B cell (primary cell): ENCODE data around the gene TCERG1L. TPM values are rescaled to one million over a fixed set of nuclear protein-coding genes. Genes with fewer than 3 reads are reported as not detected.

ENCODE experiments used
- ATAC-seq: fragments of 200-7000 bp; cut with Tn5 transposase; one replicate; pipeline ENCODE4 v1.10.0; 2021; ENCODE audit warnings: low read depth, mild to moderate bottlenecking, moderate number of reproducible peaks, moderate library complexity
- CTCF ChIA-PET: fragments of 350-600 bp; sonication (Branson Sonifier 250); formaldehyde crosslinking; loops from one replicate; lab custom pipeline; 2021; ENCODE audit warnings: antibody characterized with exemption, inconsistent platforms; lab: Charles Lee
- POLR2A ChIA-PET: fragments of 350-600 bp; sonication (Branson Sonifier 250); formaldehyde crosslinking; loops from one replicate; lab custom pipeline; 2021; ENCODE audit warnings: antibody characterized with exemption; lab: Charles Lee
- DNase-seq: peaks from one replicate; pipeline ENCODE4 v3.0.0; 2013
- H2AFZ ChIP-seq: 2 replicates; pipeline ENCODE4 v1.6.1; 2012; ENCODE audit warnings: mild to moderate bottlenecking, low read depth, low read length; ENCODE audit not compliant: insufficient read depth, poor library complexity, severe bottlenecking
- H3K27ac ChIP-seq, 2 donors: 1 replicate in 1 of 2; 2 replicates in 1 of 2; pipeline ENCODE4 v1.5.1; 2012 to 2013; ENCODE audit warnings: low read length in 2 of 2, mild to moderate bottlenecking in 2 of 2, moderate library complexity in 1 of 2
- H3K27me3 ChIP-seq, 4 experiments: fragments of 200-600 bp in 1 of 4; sonication (generic) in 1 of 4; replicated peaks in 1 of 4; 1 replicate in 2 of 4; 2 replicates in 2 of 4; pipeline versions ENCODE4 v1.6.1 to v1.7.0; 2013 to 2016; ENCODE audit warnings: low read length in 3 of 4, mild to moderate bottlenecking in 2 of 4, mixed read lengths in 1 of 4, moderate library complexity in 1 of 4; ENCODE audit not compliant: insufficient read depth in 4 of 4, control insufficient read depth in 3 of 4; ENCODE audit errors: control extremely low read depth in 1 of 4
- H3K36me3 ChIP-seq, 2 experiments: replicated peaks in 1 of 2; 1 replicate in 1 of 2; 2 replicates in 1 of 2; pipeline versions ENCODE4 v1.6.1 to v1.7.1; 2013; ENCODE audit warnings: low read length in 1 of 2; ENCODE audit not compliant: insufficient read depth in 2 of 2, control insufficient read depth in 1 of 2; ENCODE audit errors: control extremely low read depth in 1 of 2, extremely low read depth in 1 of 2
- H3K4me1 ChIP-seq, 2 donors: fragments of 200-600 bp in 1 of 2; sonication (generic) in 1 of 2; 1 replicate in 1 of 2; 2 replicates in 1 of 2; pipeline versions ENCODE4 v1.5.1 to v1.6.1; 2013 to 2017; ENCODE audit warnings: low read length in 2 of 2; ENCODE audit not compliant: control insufficient read depth in 2 of 2, insufficient read depth in 2 of 2
- H3K4me2 ChIP-seq: replicated peaks from 2 replicates; pipeline ENCODE3; 2012; ENCODE audit warnings: mild to moderate bottlenecking, low read depth, low read length; ENCODE audit not compliant: poor library complexity, severe bottlenecking
- H3K4me3 ChIP-seq, 5 experiments: fragments of 200-600 bp in 1 of 5; sonication (generic) in 1 of 5; 1 replicate in 3 of 5; 2 replicates in 2 of 5; pipeline versions ENCODE4 v1.5.1 to v1.7.0; 2011 to 2016; ENCODE audit warnings: low read length in 4 of 5, mild to moderate bottlenecking in 4 of 5, low read depth in 2 of 5, control low read depth in 1 of 5, moderate library complexity in 1 of 5; ENCODE audit not compliant: insufficient read depth in 1 of 5; ENCODE audit errors: control extremely low read depth in 1 of 5, extremely low read depth in 1 of 5
- H3K79me2 ChIP-seq: fragments of 200-600 bp; sonication (generic); one replicate; pipeline ENCODE4 v1.6.0; 2016; ENCODE audit warnings: low read length; ENCODE audit not compliant: control insufficient read depth, insufficient read depth
- H3K9ac ChIP-seq: fragments of 200-600 bp; sonication (generic); 2 replicates; pipeline ENCODE4 v1.6.1; 2017; ENCODE audit warnings: mild to moderate bottlenecking, low read length, moderate library complexity
- H3K9me3 ChIP-seq, 3 donors: one replicate each; pipeline versions ENCODE4 v1.6.1 to v1.7.1; 2013; ENCODE audit warnings: low read length in 2 of 3; ENCODE audit not compliant: control insufficient read depth in 2 of 3, insufficient read depth in 1 of 3; ENCODE audit errors: control extremely low read depth in 1 of 3
- H4K20me1 ChIP-seq: 2 replicates; pipeline ENCODE4 v1.6.0; 2012; ENCODE audit warnings: mild to moderate bottlenecking, low read length; ENCODE audit not compliant: insufficient read depth, control insufficient read depth, poor library complexity, severe bottlenecking
- H3K27ac Mint-ChIP-seq: one replicate; pipeline ENCODE4 v1.8.0; 2021; ENCODE audit warnings: mixed read lengths
- H3K27me3 Mint-ChIP-seq: one replicate; pipeline ENCODE4 v1.8.0; 2021; ENCODE audit warnings: mixed read lengths
- H3K4me1 Mint-ChIP-seq: one replicate; pipeline ENCODE4 v1.8.0; 2021; ENCODE audit warnings: mixed read lengths
- H3K4me3 Mint-ChIP-seq: one replicate; pipeline ENCODE4 v1.8.0; 2021; ENCODE audit warnings: mixed read lengths
- H3K9me3 Mint-ChIP-seq: one replicate; pipeline ENCODE4 v1.8.0; 2022; ENCODE audit warnings: mixed read lengths; ENCODE audit not compliant: insufficient read depth
- EZH2 ChIP-seq: IDR thresholded peaks from 2 replicates; pipeline ENCODE4 v1.6.1; 2012; ENCODE audit warnings: borderline replicate concordance, low read depth, mild to moderate bottlenecking, moderate library complexity, low read length; ENCODE audit not compliant: insufficient read depth, poor library complexity, severe bottlenecking
- WGBS: methylation state at CpG from one replicate; pipeline ENCODE4 v1.1.5; 2013; ENCODE audit warnings: missing lambda C conversion rate; ENCODE audit not compliant: insufficient coverage; 5-methylcytosine and 5-hydroxymethylcytosine counted together
- intact Hi-C: fragments of 100-400 bp; cut with micrococcal nuclease; formaldehyde crosslinking; loops from one replicate; pipeline ENCODE4 v1.10.0; 2022
- polyA plus RNA-seq: library from polyadenylated mRNA; depleted of rRNA; stranded (reverse); fragments of >200 nt; gene quantifications from 2 replicates; pipeline ENCODE4 v1.2.3, GENCODE V29; 2012
- total RNA-seq, 2 donors: library from RNA; stranded (reverse); fragments of 120-200 nt in 1 of 2; gene quantifications; 1 replicate in 1 of 2; 2 replicates in 1 of 2; pipeline versions ENCODE4 v1.2.3 to v1.2.4, GENCODE V29; 2013 to 2022
- TF ChIP-seq, protein P1 (sequence below): fragments of 200-600 bp; IDR thresholded peaks from one replicate; pipeline ENCODE4 v1.8.0; 2022; ENCODE audit warnings: antibody characterized with exemption, mild to moderate bottlenecking

The TCERG1L gene
- total and polyA plus RNA-seq, 2 donors (not counting 1 experiment from before 2014, with no cell fraction given): 0.10 TPM; not detected in 1

DNA sequence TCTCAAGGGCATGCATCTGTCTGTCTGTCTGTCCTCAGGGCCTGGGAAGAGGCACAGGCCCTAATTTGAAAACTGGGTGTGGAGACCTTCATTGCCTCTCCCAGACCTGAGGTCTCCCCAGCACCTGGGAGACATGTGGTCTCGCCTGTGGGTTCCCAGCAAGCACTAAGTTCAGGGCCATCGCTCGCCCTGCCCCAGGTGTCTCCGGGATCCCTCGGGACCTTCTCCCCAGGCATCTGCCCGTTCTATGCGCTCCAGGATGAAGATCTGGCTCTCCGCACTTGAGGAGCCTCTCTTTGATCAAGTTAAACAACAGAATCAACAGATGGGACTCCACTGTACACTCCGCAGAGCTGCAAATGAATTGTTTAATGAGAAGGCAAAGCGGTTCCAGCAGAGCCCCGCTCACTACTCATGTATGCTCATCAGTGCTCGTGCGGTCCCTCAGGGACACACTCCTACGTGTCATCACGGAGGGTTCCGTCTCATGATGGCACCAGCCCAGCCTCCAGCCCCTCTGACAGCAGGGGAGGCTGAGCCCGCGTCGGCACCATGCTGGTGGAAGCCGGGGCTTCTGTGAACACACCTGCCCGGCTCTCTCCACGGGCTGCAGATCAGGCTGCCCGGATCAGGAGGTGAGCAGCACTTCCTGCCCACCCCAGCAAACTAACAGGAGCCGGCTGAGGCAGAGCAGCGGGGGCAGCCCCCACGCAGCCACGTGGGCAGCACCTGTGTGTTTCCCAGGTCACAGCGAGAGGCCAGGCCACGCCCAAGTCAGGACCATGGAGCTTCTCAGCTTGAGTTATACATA lies 132.8 kb downstream of the TCERG1L start:
- H3K27me3 Mint-ChIP-seq: no peaks in the 10 kb centered on the region
- H3K4me3 Mint-ChIP-seq: no peak overlapping the region
- no peak overlapping the region for H3K9ac ChIP-seq
- no peaks in the 10 kb centered on the region for H3K4me1 Mint-ChIP-seq
- ChIA-PET CTCF (no interaction called here), POLR2A (no interaction called here)
- ATAC-seq (no peak), DNase-seq (no peak)
- no peaks in the 10 kb centered on the region for H3K4me1 ChIP-seq
- no peaks in the 10 kb centered on the region for H3K79me2 ChIP-seq
- no peaks in the 10 kb centered on the region for H3K9me3 Mint-ChIP-seq
- H3K4me3 ChIP-seq: no peak overlapping the region
- no peaks in the 10 kb centered on the region for H3K36me3 ChIP-seq
- no peaks in the 10 kb centered on the region for H4K20me1 ChIP-seq
- WGBS: 86% methylated on average over 29 of the region's 29 CpGs
- H3K27ac Mint-ChIP-seq: no peak overlapping the region
- peaks cover 0 to 50% (median 0%) of the 10 kb centered on the region in 3 donors for H3K9me3 ChIP-seq
- H3K4me2 ChIP-seq: no peak overlapping the region
- intact Hi-C loops: no loop called here
- H3K27ac ChIP-seq: no peak overlapping the region
- H2AFZ ChIP-seq: no peak overlapping the region
- no peaks in the 10 kb centered on the region for H3K27me3 ChIP-seq
- TF ChIP-seq, protein P1, sequence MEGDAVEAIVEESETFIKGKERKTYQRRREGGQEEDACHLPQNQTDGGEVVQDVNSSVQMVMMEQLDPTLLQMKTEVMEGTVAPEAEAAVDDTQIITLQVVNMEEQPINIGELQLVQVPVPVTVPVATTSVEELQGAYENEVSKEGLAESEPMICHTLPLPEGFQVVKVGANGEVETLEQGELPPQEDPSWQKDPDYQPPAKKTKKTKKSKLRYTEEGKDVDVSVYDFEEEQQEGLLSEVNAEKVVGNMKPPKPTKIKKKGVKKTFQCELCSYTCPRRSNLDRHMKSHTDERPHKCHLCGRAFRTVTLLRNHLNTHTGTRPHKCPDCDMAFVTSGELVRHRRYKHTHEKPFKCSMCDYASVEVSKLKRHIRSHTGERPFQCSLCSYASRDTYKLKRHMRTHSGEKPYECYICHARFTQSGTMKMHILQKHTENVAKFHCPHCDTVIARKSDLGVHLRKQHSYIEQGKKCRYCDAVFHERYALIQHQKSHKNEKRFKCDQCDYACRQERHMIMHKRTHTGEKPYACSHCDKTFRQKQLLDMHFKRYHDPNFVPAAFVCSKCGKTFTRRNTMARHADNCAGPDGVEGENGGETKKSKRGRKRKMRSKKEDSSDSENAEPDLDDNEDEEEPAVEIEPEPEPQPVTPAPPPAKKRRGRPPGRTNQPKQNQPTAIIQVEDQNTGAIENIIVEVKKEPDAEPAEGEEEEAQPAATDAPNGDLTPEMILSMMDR: no peak
- no peak for TF ChIP-seq EZH2
